CD4-positive, alpha-beta T cell treated with Interleukin-2 at 100 ng/mL for 4 hours (primary cell): ENCODE data around the gene TRABD.

Experiments
- DNase-seq: peaks from one replicate; pipeline ENCODE4 v3.0.0-alpha.2; 2020; ENCODE audit warnings: low spot score

TRABD gene

GRCh38 chr22:50173983-50174355 is 11.7 kb upstream of the TRABD start:
- no peak for DNase-seq

GRCh38 chr22:50174382-50175190 is 11.1 kb upstream of the TRABD start:
- DNase-seq, result no peak

GRCh38 chr22:50175191-50175461 is 10.6 kb upstream of the TRABD start:
- no peak for DNase-seq

- DNase-seq, result no peak
Measured at GRCh38 chr22:50175921-50176849, 9.5 kb upstream of the TRABD start.

GRCh38 chr22:50176850-50177536 is 8.7 kb upstream of the TRABD start:
- DNase-seq, result no peak

- no peak for DNase-seq
Measured at GRCh38 chr22:50177537-50178470, 7.9 kb upstream of the TRABD start.

GRCh38 chr22:50178471-50178864 is 7.2 kb upstream of the TRABD start:
- no peak for DNase-seq

- DNase-seq, result no peak
Measured at GRCh38 chr22:50178871-50179869, 6.5 kb upstream of the TRABD start.

GRCh38 chr22:50179937-50180726 is 5.6 kb upstream of the TRABD start:
- no peak for DNase-seq

GRCh38 chr22:50180727-50181521 is 4.8 kb upstream of the TRABD start:
- DNase-seq, result no peak

GRCh38 chr22:50182176-50183081 is 3.3 kb upstream of the TRABD start:
- no peak for DNase-seq

GRCh38 chr22:50183141-50183971 is 2.4 kb upstream of the TRABD start:
- DNase-seq, result no peak

GRCh38 chr22:50184004-50184901 is 1.5 kb upstream of the TRABD start:
- DNase-seq, result no peak

GRCh38 chr22:50184902-50185374 is 775 bp upstream of the TRABD start:
- no peak for DNase-seq

GRCh38 chr22:50186181-50186714 is 535 bp downstream of the TRABD start:
- DNase-seq, result no peak
